ENCODE measurements around the gene TRAPPC12.
A peak's percentile ranks its signal among the peaks of the same experiment; 100 is the strongest.

Gene TRAPPC12

DNA sequence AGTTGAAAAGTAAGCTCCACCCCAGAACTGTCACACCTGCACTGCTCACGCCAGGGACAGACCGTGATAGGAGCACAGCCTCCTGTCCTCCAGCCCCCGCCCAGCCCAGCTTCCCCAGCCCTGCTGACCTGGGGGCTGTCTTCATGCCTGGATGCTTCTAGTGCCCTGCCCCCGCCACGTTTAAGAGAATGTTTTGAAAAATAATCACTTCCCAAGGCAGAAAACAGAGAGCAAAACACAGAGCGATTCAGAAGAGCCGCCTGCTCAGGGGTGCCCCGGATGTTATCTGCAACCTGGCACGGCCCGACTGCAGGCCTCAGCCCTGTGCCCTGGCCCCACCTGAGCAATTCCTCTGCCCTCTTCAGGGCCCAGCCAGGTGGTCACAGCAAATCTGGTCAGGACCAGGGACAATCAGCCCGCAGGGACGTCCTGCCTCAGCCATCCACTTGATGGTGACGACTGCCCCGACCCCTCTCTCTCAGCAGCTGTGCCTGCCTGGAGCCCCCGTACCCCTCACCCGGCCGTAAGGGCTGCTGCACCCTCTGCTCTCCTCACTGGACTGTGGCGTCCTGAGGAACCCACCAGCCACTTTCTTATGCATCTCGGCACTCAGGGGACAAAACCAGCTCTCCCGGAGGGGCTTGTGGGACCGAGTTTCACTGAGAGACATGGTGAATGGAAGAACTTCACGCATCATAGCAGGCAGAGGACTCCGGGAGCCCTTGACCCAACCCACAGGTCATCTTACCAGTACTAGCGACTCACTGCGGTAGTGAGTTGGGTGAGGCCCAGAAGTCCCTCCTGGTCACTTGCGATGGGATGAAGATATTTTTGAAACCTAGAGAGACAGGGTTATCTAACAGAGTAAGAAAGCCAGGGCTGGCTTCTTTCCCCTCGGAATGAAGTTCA is 109.6 kb downstream of the TRAPPC12 start:
- Histone ChIP-seq H2AFZ (ENCODE audit: low read depth, low read length) (no peak overlapping the region), H3K27me3 (ENCODE audit: control insufficient read depth in 1 of 2, insufficient read depth in 1 of 2, low read length in 2 of 2) (peaks cover 0 to 8% of the 10 kb centered on the region in 2 experiments), H4K8ac (ENCODE audit: low read length) (no peak overlapping the region), H3K79me1 (replicated peaks; ENCODE audit: low read length, poor library complexity, severe bottlenecking) (no peaks in the 10 kb centered on the region), H3K14ac (ENCODE audit: low read length in 2 of 2) (no peak overlapping the region), H2BK15ac (ENCODE audit: low read depth, poor library complexity, severe bottlenecking) (no peak overlapping the region), H3K23ac (ENCODE audit: low read length in 2 of 2) (no peak overlapping the region), H2BK120ac (ENCODE audit: low read depth, low read length) (no peak overlapping the region), H3K4ac (ENCODE audit: low read depth in 1 of 2, low read length in 2 of 2) (no peak overlapping the region), H2BK5ac (ENCODE audit: low read depth, low read length, poor library complexity, severe bottlenecking) (no peak overlapping the region), H3K36me3 (ENCODE audit: control insufficient read depth in 1 of 2, insufficient read depth in 2 of 2, low read depth in 1 of 2, low read length in 2 of 2) (peaks cover 4 to 18% of the 10 kb centered on the region in 2 experiments), H3K4me1 (ENCODE audit: control insufficient read depth, insufficient read depth, low read depth, low read length) (peaks cover 20% of the 10 kb centered on the region), H3K9me3 (ENCODE audit: control insufficient read depth, low read length) (no peaks in the 10 kb centered on the region), H4K91ac (ENCODE audit: low read length) (no peak overlapping the region), H2AK5ac (ENCODE audit: low read length, severe bottlenecking) (no peak overlapping the region), H3K9ac (ENCODE audit: low read length) (no peak overlapping the region), H3K18ac (ENCODE audit: low read depth in 1 of 2, low read length in 2 of 2) (no peak overlapping the region), H2BK12ac (ENCODE audit: low read length in 2 of 2) (no peak overlapping the region), H3K27ac (ENCODE audit: low read length, poor library complexity, severe bottlenecking) (no peak overlapping the region), H3K4me3 (ENCODE audit: insufficient read depth in 1 of 2, low read depth in 1 of 2, low read length in 2 of 2) (no peak overlapping the region), H3K4me2 (ENCODE audit: low read length, poor library complexity, severe bottlenecking) (no peak overlapping the region)
- no peak for DNase-seq
- WGBS, result 90% methylated on average over 27 of the region's 27 CpGs

GRCh38 chr2:3489764-3490115 is 110.2 kb downstream of the TRAPPC12 start:
- DNase-seq, result no peak
- peaks cover 20% of the 10 kb centered on the region for H3K4me1 ChIP-seq (ENCODE audit: control insufficient read depth, insufficient read depth, low read depth, low read length)
- H3K27ac ChIP-seq (ENCODE audit: low read length, poor library complexity, severe bottlenecking), result no peak overlapping the region
- H3K23ac ChIP-seq (ENCODE audit: low read length in 2 of 2), result no peak overlapping the region
- no peak overlapping the region for H3K9ac ChIP-seq (ENCODE audit: low read length)
- H3K4ac ChIP-seq (ENCODE audit: low read depth in 1 of 2, low read length in 2 of 2), result no peak overlapping the region
- 99% methylated on average over 16 of the region's 16 CpGs for WGBS
- H4K91ac ChIP-seq (ENCODE audit: low read length), result no peak overlapping the region
- H3K9me3 ChIP-seq (ENCODE audit: control insufficient read depth, low read length), result no peaks in the 10 kb centered on the region
- no peak overlapping the region for H2BK5ac ChIP-seq (ENCODE audit: low read depth, low read length, poor library complexity, severe bottlenecking)
- no peak overlapping the region for H3K4me3 ChIP-seq (ENCODE audit: insufficient read depth in 1 of 2, low read depth in 1 of 2, low read length in 2 of 2)
- no peaks in the 10 kb centered on the region for H3K79me1 ChIP-seq (replicated peaks; ENCODE audit: low read length, poor library complexity, severe bottlenecking)
- H2BK15ac ChIP-seq (ENCODE audit: low read depth, poor library complexity, severe bottlenecking), result no peak overlapping the region
- H3K14ac ChIP-seq (ENCODE audit: low read length in 2 of 2), result no peak overlapping the region
- H3K4me2 ChIP-seq (ENCODE audit: low read length, poor library complexity, severe bottlenecking), result no peak overlapping the region
- no peak overlapping the region for H2AK5ac ChIP-seq (ENCODE audit: low read length, severe bottlenecking)
- H2AFZ ChIP-seq (ENCODE audit: low read depth, low read length), result no peak overlapping the region
- H4K8ac ChIP-seq (ENCODE audit: low read length), result no peak overlapping the region
- no peak overlapping the region for H2BK120ac ChIP-seq (ENCODE audit: low read depth, low read length)
- peaks cover 5 to 12% of the 10 kb centered on the region in 2 experiments for H3K36me3 ChIP-seq (ENCODE audit: control insufficient read depth in 1 of 2, insufficient read depth in 2 of 2, low read depth in 1 of 2, low read length in 2 of 2)
- H3K18ac ChIP-seq (ENCODE audit: low read depth in 1 of 2, low read length in 2 of 2), result no peak overlapping the region
- H3K27me3 ChIP-seq (ENCODE audit: control insufficient read depth in 1 of 2, insufficient read depth in 1 of 2, low read length in 2 of 2), result peaks cover 0 to 8% of the 10 kb centered on the region in 2 experiments
- H2BK12ac ChIP-seq (ENCODE audit: low read length in 2 of 2), result no peak overlapping the region

DNA sequence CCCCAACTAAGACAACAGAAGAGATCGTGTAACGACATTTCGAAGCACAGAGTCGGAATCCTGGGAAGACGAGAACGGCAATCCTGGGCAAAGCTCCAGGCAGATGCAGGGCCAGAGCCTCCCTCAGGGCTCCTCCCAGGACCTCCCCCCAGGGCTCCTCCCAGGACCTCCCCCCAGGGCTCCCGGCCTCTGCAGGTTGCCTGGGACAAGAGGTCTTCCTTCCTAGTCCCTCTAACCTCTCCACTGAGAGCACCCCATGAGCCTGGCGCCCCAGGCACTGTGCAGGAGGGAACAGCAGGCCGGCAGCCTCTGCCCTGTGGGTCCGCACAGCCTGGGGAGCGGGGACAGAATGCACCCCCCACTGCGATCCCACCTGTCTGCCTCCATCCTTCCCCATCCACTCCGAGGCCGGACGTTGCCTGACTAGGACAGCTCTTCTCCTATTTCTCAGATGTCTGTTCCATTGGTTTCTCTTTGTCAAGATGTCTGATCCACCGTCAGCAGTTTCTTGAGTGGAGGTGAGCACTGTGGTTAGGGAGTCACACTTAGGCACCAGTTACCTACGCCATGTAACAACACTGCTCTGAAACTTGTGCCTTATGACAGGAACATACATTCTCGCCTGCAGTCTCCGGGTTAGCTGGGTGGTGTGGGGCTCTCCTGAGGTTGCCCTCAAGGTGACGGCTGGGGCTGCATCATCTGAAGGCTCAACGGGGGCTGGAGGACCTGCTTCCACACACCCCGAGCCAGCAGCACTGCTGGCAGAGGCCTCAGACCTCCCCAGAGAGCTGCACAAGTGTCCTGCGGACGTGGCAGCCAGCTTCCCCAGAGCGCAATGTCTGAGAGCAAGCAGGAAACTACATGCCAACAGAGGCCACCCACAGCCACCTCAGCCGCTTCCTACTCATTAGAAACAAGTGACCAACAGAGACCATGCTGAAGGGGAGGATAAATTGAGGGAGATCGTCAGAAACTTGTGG is 111.0 kb downstream of the TRAPPC12 start:
- Histone ChIP-seq H3K4ac (ENCODE audit: low read depth in 1 of 2, low read length in 2 of 2) (no peak overlapping the region), H3K9ac (ENCODE audit: low read length) (no peak overlapping the region), H3K14ac (ENCODE audit: low read length in 2 of 2) (no peak overlapping the region), H2AK5ac (ENCODE audit: low read length, severe bottlenecking) (no peak overlapping the region), H3K4me2 (ENCODE audit: low read length, poor library complexity, severe bottlenecking) (no peak overlapping the region), H2BK15ac (ENCODE audit: low read depth, poor library complexity, severe bottlenecking) (no peak overlapping the region), H3K36me3 (ENCODE audit: control insufficient read depth in 1 of 2, insufficient read depth in 2 of 2, low read depth in 1 of 2, low read length in 2 of 2) (peaks cover 11 to 15% of the 10 kb centered on the region in 2 experiments), H3K4me1 (ENCODE audit: control insufficient read depth, insufficient read depth, low read depth, low read length) (peaks cover 20% of the 10 kb centered on the region), H3K27ac (ENCODE audit: low read length, poor library complexity, severe bottlenecking) (no peak overlapping the region), H2BK5ac (ENCODE audit: low read depth, low read length, poor library complexity, severe bottlenecking) (no peak overlapping the region), H4K91ac (ENCODE audit: low read length) (no peak overlapping the region), H3K9me3 (ENCODE audit: control insufficient read depth, low read length) (no peaks in the 10 kb centered on the region), H2BK120ac (ENCODE audit: low read depth, low read length) (no peak overlapping the region), H3K18ac (ENCODE audit: low read depth in 1 of 2, low read length in 2 of 2) (no peak overlapping the region), H3K79me1 (replicated peaks; ENCODE audit: low read length, poor library complexity, severe bottlenecking) (no peaks in the 10 kb centered on the region), H4K8ac (ENCODE audit: low read length) (no peak overlapping the region), H3K23ac (ENCODE audit: low read length in 2 of 2) (no peak overlapping the region), H3K4me3 (ENCODE audit: insufficient read depth in 1 of 2, low read depth in 1 of 2, low read length in 2 of 2) (no peak overlapping the region), H2AFZ (ENCODE audit: low read depth, low read length) (no peak overlapping the region), H2BK12ac (ENCODE audit: low read length in 2 of 2) (no peak overlapping the region), H3K27me3 (ENCODE audit: control insufficient read depth in 1 of 2, insufficient read depth in 1 of 2, low read length in 2 of 2) (peaks cover 0 to 8% of the 10 kb centered on the region in 2 experiments)
- WGBS, result 86% methylated on average over 22 of the region's 27 CpGs
- DNase-seq, result no peak

DNA sequence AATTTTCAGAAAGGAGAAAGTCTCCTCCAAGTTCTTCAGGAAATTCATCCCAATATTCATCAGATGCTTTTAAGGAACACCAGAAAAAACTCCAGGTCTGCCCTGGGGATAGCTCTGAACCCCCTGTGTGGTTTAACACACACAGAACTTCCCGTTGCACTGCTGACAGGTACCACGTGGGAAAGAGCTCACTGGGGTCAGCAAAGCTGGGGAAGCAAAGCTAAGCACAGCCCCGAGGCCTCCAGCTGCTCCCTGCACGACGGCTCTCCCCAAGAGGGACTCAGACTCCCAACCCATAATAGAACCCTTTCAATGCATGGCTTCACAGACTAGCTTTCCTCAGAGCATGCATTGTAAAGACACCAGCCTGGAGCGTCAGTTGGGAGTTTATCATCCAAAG is 111.8 kb downstream of the TRAPPC12 start:
- Histone ChIP-seq H2BK120ac (ENCODE audit: low read depth, low read length) (no peak overlapping the region), H3K9me3 (ENCODE audit: control insufficient read depth, low read length) (no peaks in the 10 kb centered on the region), H4K91ac (ENCODE audit: low read length) (peak overlapping the region; percentile 58), H2AFZ (ENCODE audit: low read depth, low read length) (no peak overlapping the region), H3K27ac (ENCODE audit: low read length, poor library complexity, severe bottlenecking) (no peak overlapping the region), H3K4ac (ENCODE audit: low read depth in 1 of 2, low read length in 2 of 2) (no peak overlapping the region), H3K14ac (ENCODE audit: low read length in 2 of 2) (no peak overlapping the region), H3K9ac (ENCODE audit: low read length) (no peak overlapping the region), H3K23ac (ENCODE audit: low read length in 2 of 2) (no peak overlapping the region), H3K27me3 (ENCODE audit: control insufficient read depth in 1 of 2, insufficient read depth in 1 of 2, low read length in 2 of 2) (peaks cover 0 to 8% of the 10 kb centered on the region in 2 experiments), H3K4me1 (ENCODE audit: control insufficient read depth, insufficient read depth, low read depth, low read length) (peaks cover 20% of the 10 kb centered on the region), H2BK15ac (ENCODE audit: low read depth, poor library complexity, severe bottlenecking) (no peak overlapping the region), H2BK5ac (ENCODE audit: low read depth, low read length, poor library complexity, severe bottlenecking) (no peak overlapping the region), H2AK5ac (ENCODE audit: low read length, severe bottlenecking) (no peak overlapping the region), H3K4me3 (ENCODE audit: insufficient read depth in 1 of 2, low read depth in 1 of 2, low read length in 2 of 2) (no peak overlapping the region), H4K8ac (ENCODE audit: low read length) (no peak overlapping the region), H2BK12ac (ENCODE audit: low read length in 2 of 2) (no peak overlapping the region), H3K36me3 (ENCODE audit: control insufficient read depth in 1 of 2, insufficient read depth in 2 of 2, low read depth in 1 of 2, low read length in 2 of 2) (peaks cover 10 to 14% of the 10 kb centered on the region in 2 experiments), H3K18ac (ENCODE audit: low read depth in 1 of 2, low read length in 2 of 2) (no peak overlapping the region), H3K79me1 (replicated peaks; ENCODE audit: low read length, poor library complexity, severe bottlenecking) (no peaks in the 10 kb centered on the region), H3K4me2 (ENCODE audit: low read length, poor library complexity, severe bottlenecking) (no peak overlapping the region)
- WGBS, result 84% methylated on average over 6 of the region's 6 CpGs
- DNase-seq, result no peak

Data from mesenchymal stem cell (in vitro differentiated cells and primary cell).